ENCODE data around the gene AP3S2. TPM values are rescaled to one million over a fixed set of nuclear protein-coding genes. Genes with fewer than 3 reads are reported as not detected.
A peak's percentile ranks its signal among the peaks of the same experiment; 100 is the strongest.

The AP3S2 gene
- total and polyA plus RNA-seq, 2 of the 13 experiments (the other 11 are each of a cell fraction or from before 2014, with no cell fraction given): 17.6 to 44.4 TPM

DNA sequence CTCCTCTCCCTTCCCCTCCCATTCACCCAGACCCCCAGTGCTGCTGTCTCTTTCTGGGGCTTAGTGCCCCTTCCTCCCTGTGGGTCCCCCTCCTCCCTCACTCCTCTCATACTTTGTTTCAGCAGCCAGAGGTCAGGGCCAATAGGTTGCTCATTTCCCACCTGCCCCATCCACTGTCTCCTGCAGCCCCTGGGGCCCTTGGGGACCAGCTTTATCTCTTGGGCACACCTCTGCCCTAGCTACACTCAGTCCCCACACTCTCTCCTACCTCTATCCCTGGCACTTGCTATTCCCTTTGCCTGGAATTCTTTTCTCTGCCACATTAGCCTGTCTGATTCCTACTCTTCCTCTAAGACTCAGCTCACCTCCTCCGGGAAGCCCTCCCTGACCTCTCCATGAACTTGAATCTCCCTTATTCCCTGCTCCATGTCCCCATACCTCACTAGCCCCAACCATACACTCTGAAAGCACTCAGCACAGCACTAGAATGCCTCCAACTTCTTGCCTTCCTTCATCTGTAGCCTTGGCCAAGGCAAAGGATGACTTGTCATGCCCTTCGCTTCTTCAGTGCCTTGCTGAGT is 93.8 kb downstream of the AP3S2 start (continued):
- TF ChIP-seq SMAD9 (CRISPR knock-in tag; IDR thresholded peaks at IDR 0.05) (no peak), PHB2 (IDR thresholded peaks at IDR 0.05; ENCODE audit: partially characterized antibody) (no peak), ZFP36 (IDR thresholded peaks at IDR 0.05; ENCODE audit: borderline replicate concordance, low read depth, low read length, partially characterized antibody) (peak; percentile 16), NFYC (CRISPR knock-in tag; IDR thresholded peaks at IDR 0.05) (no peak), MYNN (CRISPR knock-in tag; IDR thresholded peaks at IDR 0.05; ENCODE audit: low read depth) (no peak), JUNB (CRISPR knock-in tag; IDR thresholded peaks at IDR 0.05; ENCODE audit: borderline replicate concordance) (no peak), ZNF552 (CRISPR knock-in tag; IDR thresholded peaks at IDR 0.05; ENCODE audit: borderline replicate concordance) (no peak), FOSL1 (CRISPR knock-in tag; IDR thresholded peaks at IDR 0.05; ENCODE audit: borderline replicate concordance) (no peak), ZNF672 (CRISPR knock-in tag; IDR thresholded peaks at IDR 0.05) (no peak)
- TF ChIP-seq, protein P1, sequence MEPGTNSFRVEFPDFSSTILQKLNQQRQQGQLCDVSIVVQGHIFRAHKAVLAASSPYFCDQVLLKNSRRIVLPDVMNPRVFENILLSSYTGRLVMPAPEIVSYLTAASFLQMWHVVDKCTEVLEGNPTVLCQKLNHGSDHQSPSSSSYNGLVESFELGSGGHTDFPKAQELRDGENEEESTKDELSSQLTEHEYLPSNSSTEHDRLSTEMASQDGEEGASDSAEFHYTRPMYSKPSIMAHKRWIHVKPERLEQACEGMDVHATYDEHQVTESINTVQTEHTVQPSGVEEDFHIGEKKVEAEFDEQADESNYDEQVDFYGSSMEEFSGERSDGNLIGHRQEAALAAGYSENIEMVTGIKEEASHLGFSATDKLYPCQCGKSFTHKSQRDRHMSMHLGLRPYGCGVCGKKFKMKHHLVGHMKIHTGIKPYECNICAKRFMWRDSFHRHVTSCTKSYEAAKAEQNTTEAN (CRISPR knock-in tag; conservative IDR thresholded peaks at IDR 0.05): no peak
- TF ChIP-seq, protein P2, sequence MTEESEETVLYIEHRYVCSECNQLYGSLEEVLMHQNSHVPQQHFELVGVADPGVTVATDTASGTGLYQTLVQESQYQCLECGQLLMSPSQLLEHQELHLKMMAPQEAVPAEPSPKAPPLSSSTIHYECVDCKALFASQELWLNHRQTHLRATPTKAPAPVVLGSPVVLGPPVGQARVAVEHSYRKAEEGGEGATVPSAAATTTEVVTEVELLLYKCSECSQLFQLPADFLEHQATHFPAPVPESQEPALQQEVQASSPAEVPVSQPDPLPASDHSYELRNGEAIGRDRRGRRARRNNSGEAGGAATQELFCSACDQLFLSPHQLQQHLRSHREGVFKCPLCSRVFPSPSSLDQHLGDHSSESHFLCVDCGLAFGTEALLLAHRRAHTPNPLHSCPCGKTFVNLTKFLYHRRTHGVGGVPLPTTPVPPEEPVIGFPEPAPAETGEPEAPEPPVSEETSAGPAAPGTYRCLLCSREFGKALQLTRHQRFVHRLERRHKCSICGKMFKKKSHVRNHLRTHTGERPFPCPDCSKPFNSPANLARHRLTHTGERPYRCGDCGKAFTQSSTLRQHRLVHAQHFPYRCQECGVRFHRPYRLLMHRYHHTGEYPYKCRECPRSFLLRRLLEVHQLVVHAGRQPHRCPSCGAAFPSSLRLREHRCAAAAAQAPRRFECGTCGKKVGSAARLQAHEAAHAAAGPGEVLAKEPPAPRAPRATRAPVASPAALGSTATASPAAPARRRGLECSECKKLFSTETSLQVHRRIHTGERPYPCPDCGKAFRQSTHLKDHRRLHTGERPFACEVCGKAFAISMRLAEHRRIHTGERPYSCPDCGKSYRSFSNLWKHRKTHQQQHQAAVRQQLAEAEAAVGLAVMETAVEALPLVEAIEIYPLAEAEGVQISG (CRISPR knock-in tag; IDR thresholded peaks at IDR 0.05): no peak
- TF ChIP-seq, protein P3, sequence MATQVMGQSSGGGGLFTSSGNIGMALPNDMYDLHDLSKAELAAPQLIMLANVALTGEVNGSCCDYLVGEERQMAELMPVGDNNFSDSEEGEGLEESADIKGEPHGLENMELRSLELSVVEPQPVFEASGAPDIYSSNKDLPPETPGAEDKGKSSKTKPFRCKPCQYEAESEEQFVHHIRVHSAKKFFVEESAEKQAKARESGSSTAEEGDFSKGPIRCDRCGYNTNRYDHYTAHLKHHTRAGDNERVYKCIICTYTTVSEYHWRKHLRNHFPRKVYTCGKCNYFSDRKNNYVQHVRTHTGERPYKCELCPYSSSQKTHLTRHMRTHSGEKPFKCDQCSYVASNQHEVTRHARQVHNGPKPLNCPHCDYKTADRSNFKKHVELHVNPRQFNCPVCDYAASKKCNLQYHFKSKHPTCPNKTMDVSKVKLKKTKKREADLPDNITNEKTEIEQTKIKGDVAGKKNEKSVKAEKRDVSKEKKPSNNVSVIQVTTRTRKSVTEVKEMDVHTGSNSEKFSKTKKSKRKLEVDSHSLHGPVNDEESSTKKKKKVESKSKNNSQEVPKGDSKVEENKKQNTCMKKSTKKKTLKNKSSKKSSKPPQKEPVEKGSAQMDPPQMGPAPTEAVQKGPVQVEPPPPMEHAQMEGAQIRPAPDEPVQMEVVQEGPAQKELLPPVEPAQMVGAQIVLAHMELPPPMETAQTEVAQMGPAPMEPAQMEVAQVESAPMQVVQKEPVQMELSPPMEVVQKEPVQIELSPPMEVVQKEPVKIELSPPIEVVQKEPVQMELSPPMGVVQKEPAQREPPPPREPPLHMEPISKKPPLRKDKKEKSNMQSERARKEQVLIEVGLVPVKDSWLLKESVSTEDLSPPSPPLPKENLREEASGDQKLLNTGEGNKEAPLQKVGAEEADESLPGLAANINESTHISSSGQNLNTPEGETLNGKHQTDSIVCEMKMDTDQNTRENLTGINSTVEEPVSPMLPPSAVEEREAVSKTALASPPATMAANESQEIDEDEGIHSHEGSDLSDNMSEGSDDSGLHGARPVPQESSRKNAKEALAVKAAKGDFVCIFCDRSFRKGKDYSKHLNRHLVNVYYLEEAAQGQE (IDR thresholded peaks at IDR 0.05; ENCODE audit: borderline replicate concordance in 1 of 2, low read depth in 1 of 2, low read length in 2 of 2): no peak
- TF ChIP-seq, protein P4, sequence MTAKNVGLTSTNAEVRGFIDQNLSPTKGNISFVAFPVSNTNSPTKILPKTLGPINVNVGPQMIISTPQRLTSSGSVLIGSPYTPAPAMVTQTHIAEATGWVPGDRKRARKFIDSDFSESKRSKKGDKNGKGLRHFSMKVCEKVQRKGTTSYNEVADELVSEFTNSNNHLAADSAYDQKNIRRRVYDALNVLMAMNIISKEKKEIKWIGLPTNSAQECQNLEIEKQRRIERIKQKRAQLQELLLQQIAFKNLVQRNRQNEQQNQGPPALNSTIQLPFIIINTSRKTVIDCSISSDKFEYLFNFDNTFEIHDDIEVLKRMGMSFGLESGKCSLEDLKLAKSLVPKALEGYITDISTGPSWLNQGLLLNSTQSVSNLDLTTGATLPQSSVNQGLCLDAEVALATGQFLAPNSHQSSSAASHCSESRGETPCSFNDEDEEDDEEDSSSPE (CRISPR knock-in tag; IDR thresholded peaks at IDR 0.05): no peak
- TF ChIP-seq, protein P5, sequence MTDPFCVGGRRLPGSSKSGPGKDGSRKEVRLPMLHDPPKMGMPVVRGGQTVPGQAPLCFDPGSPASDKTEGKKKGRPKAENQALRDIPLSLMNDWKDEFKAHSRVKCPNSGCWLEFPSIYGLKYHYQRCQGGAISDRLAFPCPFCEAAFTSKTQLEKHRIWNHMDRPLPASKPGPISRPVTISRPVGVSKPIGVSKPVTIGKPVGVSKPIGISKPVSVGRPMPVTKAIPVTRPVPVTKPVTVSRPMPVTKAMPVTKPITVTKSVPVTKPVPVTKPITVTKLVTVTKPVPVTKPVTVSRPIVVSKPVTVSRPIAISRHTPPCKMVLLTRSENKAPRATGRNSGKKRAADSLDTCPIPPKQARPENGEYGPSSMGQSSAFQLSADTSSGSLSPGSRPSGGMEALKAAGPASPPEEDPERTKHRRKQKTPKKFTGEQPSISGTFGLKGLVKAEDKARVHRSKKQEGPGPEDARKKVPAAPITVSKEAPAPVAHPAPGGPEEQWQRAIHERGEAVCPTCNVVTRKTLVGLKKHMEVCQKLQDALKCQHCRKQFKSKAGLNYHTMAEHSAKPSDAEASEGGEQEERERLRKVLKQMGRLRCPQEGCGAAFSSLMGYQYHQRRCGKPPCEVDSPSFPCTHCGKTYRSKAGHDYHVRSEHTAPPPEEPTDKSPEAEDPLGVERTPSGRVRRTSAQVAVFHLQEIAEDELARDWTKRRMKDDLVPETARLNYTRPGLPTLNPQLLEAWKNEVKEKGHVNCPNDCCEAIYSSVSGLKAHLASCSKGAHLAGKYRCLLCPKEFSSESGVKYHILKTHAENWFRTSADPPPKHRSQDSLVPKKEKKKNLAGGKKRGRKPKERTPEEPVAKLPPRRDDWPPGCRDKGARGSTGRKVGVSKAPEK (CRISPR knock-in tag; IDR thresholded peaks at IDR 0.05; ENCODE audit: borderline replicate concordance): no peak
- TF ChIP-seq, protein P6, sequence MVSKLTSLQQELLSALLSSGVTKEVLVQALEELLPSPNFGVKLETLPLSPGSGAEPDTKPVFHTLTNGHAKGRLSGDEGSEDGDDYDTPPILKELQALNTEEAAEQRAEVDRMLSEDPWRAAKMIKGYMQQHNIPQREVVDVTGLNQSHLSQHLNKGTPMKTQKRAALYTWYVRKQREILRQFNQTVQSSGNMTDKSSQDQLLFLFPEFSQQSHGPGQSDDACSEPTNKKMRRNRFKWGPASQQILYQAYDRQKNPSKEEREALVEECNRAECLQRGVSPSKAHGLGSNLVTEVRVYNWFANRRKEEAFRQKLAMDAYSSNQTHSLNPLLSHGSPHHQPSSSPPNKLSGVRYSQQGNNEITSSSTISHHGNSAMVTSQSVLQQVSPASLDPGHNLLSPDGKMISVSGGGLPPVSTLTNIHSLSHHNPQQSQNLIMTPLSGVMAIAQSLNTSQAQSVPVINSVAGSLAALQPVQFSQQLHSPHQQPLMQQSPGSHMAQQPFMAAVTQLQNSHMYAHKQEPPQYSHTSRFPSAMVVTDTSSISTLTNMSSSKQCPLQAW (CRISPR knock-in tag; IDR thresholded peaks at IDR 0.05): no peak

Data from HepG2 (cell line).